OCI-LY7 (cell line): Measurements from ENCODE around the gene YIF1B. TPM values are rescaled to one million over a fixed set of nuclear protein-coding genes. Genes with fewer than 3 reads are reported as not detected.

Experiments
- BruUV-seq: library from RNA; stranded (reverse); fragments of 400-500 nt; replicated peaks from 2 replicates; lab custom pipeline; 2021; lab: Mats Ljungman, UMichigan
- CTCF ChIA-PET: fragments of 300-600 bp; sonication (Branson Sonifier 250); formaldehyde crosslinking; loops from one replicate; lab custom pipeline; 2022; ENCODE audit warnings: antibody characterized with exemption; ENCODE audit not compliant: unreplicated experiment; lab: Charles Lee
- POLR2A ChIA-PET: fragments of 300-600 bp; sonication (Branson Sonifier 250); formaldehyde crosslinking; loops from one replicate; lab custom pipeline; 2022; ENCODE audit warnings: antibody characterized with exemption; lab: Charles Lee
- DNase-seq: peaks from one replicate; pipeline ENCODE4 v3.0.0-alpha.2; 2015; ENCODE audit warnings: low spot score
- H2AFZ ChIP-seq: fragments of 200-600 bp; sonication (generic), shearing (Covaris generic); 2 replicates; pipeline ENCODE4 v1.6.1; 2014; ENCODE audit warnings: mild to moderate bottlenecking, antibody characterized with exemption, low read length, moderate library complexity
- H3K27ac ChIP-seq: fragments of 200-600 bp; sonication (generic); 2 replicates; pipeline ENCODE4 v1.5.1; 2014; ENCODE audit warnings: mixed run types, low read depth, mild to moderate bottlenecking, moderate library complexity, low read length, inconsistent platforms; ENCODE audit not compliant: poor library complexity, severe bottlenecking
- H3K36me3 ChIP-seq: fragments of 200-600 bp; sonication (generic); 2 replicates; pipeline ENCODE4 v1.6.1; 2014; ENCODE audit warnings: mild to moderate bottlenecking, antibody characterized with exemption, low read length, moderate library complexity, mixed read lengths; ENCODE audit not compliant: insufficient read depth
- H3K4me1 ChIP-seq: fragments of 200-600 bp; sonication (generic); 2 replicates; pipeline ENCODE4 v1.5.1; 2014; ENCODE audit warnings: mild to moderate bottlenecking, low read length; ENCODE audit not compliant: insufficient read depth, poor library complexity, severe bottlenecking
- H3K4me2 ChIP-seq: fragments of 200-600 bp; sonication (generic); 2 replicates; pipeline ENCODE4 v1.6.1; 2014; ENCODE audit warnings: mild to moderate bottlenecking, low read length
- H3K4me3 ChIP-seq: fragments of 200-600 bp; sonication (generic); 2 replicates; pipeline ENCODE4 v1.5.1; 2014; ENCODE audit warnings: mild to moderate bottlenecking, low read depth, low read length; ENCODE audit not compliant: poor library complexity, severe bottlenecking
- H3K79me2 ChIP-seq: fragments of 200-600 bp; sonication (generic); 2 replicates; pipeline ENCODE4 v1.6.1; 2016; ENCODE audit warnings: low read depth, mild to moderate bottlenecking, low read length, moderate library complexity, mixed read lengths; ENCODE audit not compliant: insufficient read depth
- H3K9me2 ChIP-seq: fragments of 200-600 bp; sonication (generic); 2 replicates; pipeline ENCODE4 v1.6.1; 2016; ENCODE audit warnings: mild to moderate bottlenecking, low read length, mixed read lengths; ENCODE audit not compliant: insufficient read depth
- H3K9me3 ChIP-seq: fragments of 200-600 bp; sonication (generic); 2 replicates; pipeline ENCODE4 v1.6.1; 2014; ENCODE audit warnings: mild to moderate bottlenecking, mixed run types, low read length, mixed read lengths
- H4K20me1 ChIP-seq: fragments of 200-600 bp; sonication (generic); 2 replicates; pipeline ENCODE4 v1.6.1; 2014; ENCODE audit warnings: mild to moderate bottlenecking, antibody characterized with exemption, low read length, moderate library complexity, mixed read lengths; ENCODE audit not compliant: insufficient read depth
- CTCF ChIP-seq: fragments of 200-600 bp; sonication (generic); conservative IDR thresholded peaks from 2 replicates; pipeline ENCODE4 v1.5.1; 2014; ENCODE audit warnings: mild to moderate bottlenecking, antibody characterized with exemption, low read length, moderate library complexity, mixed read lengths
- EZH2phosphoT487 ChIP-seq: fragments of 200-600 bp; sonication (generic); IDR thresholded peaks from 2 replicates; pipeline ENCODE4 v1.6.1; 2018; ENCODE audit warnings: low read depth, borderline replicate concordance, mild to moderate bottlenecking, mixed run types, antibody characterized with exemption, low read length, moderate library complexity, mixed read lengths
- intact Hi-C: fragments of 100-400 bp; cut with micrococcal nuclease; formaldehyde crosslinking; loops from one replicate; pipeline ENCODE4 v1.10.0; 2022; ENCODE audit not compliant: unreplicated experiment
- total RNA-seq, 2 experiments: library from RNA; depleted of rRNA in 1 of 2; stranded (reverse); fragments of >200 nt in 1 of 2; shearing (Covaris generic) in 1 of 2; gene quantifications; 2 replicates each; pipeline ENCODE4 v1.2.3, GENCODE V29; 2014 to 2022

YIF1B gene
- total RNA-seq, 2 experiments from 2014 or later, result 64.3 to 68.3 TPM

GRCh38 chr19:38321646-38322196, 6.0 kb upstream of the YIF1B start:
- ChIA-PET POLR2A (interaction anchor here (1.3 kb wide), 1 partner anchor 57 kb away, joined by 3 read pairs; the partner anchor contains the start of gene SPINT2), CTCF (no interaction called here)
- BruUV-seq, result no TSS peak
- intact Hi-C loops, result no loop called here
- no peak for TF ChIP-seq EZH2phosphoT487
- TF ChIP-seq CTCF, result no peak
- Histone ChIP-seq H3K4me1 (peaks cover 7% of the 10 kb centered on the region), H3K27ac (no peak overlapping the region), H3K36me3 (no peaks in the 10 kb centered on the region), H3K4me3 (no peak overlapping the region), H2AFZ (no peak overlapping the region), H3K9me3 (no peaks in the 10 kb centered on the region), H4K20me1 (no peaks in the 10 kb centered on the region), H3K79me2 (no peaks in the 10 kb centered on the region), H3K9me2 (no peaks in the 10 kb centered on the region), H3K4me2 (no peak overlapping the region)
- DNase-seq, result no peak

- H3K9me2 ChIP-seq, result no peaks in the 10 kb centered on the region
- H3K4me3 ChIP-seq, result no peak overlapping the region
- POLR2A ChIA-PET, result interaction anchor here (1.3 kb wide), 1 partner anchor 56 kb away, joined by 3 read pairs; the partner anchor contains the start of gene SPINT2
- intact Hi-C loops, result no loop called here
- H2AFZ ChIP-seq, result no peak overlapping the region
- no peaks in the 10 kb centered on the region for H3K79me2 ChIP-seq
- H3K36me3 ChIP-seq, result no peaks in the 10 kb centered on the region
- H3K4me1 ChIP-seq, result peaks cover 13% of the 10 kb centered on the region
- no peaks in the 10 kb centered on the region for H3K9me3 ChIP-seq
- H3K4me2 ChIP-seq, result no peak overlapping the region
- BruUV-seq, result no TSS peak
- H3K27ac ChIP-seq, result no peak overlapping the region
- CTCF ChIA-PET, result no interaction called here
- no peak for DNase-seq
- no peak for TF ChIP-seq CTCF
- no peak for TF ChIP-seq EZH2phosphoT487
- H4K20me1 ChIP-seq, result no peaks in the 10 kb centered on the region
These were observed 5.2 kb upstream of the YIF1B start for GRCh38 chr19:38320969-38321339.
